IPS DF 4.7 (cell line): ENCODE results near the gene ALOX12B.
"Not testable (repeated sequence)": the region's sequence is repeated elsewhere in the genome, so short reads cannot be mapped to it uniquely, and the experiment has no call there.

ENCODE experiments used
- DNase-seq: peaks from one replicate; pipeline ENCODE4 v3.0.0-alpha.2; 2013; ENCODE audit warnings: low spot score; ENCODE audit errors: extremely low read depth

The ALOX12B gene

GRCh38 chr17:8082292-8082691 is 5.2 kb downstream of the ALOX12B start:
- no peak for DNase-seq

DNA sequence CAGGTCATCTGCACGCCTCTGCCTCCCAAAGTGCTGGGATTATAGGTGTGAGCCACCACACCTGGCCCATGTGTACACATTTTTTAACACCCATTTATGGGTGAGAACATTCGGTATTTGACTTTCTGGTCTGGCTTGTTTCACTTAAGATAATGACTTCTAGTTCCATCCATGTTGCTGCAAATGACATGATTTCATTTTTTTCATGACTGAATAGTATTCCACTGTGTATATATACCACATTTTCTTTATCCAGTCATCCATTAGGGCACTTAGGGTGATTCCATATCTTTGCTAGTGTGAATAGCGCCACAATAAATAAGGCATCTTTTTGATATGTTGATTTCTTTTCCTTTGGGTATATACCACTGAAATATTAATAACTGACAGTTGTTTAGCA is 5.6 kb downstream of the ALOX12B start:
- DNase-seq = no peak

- no peak for DNase-seq
Observed at GRCh38 chr17:8080799-8081219, 6.7 kb downstream of the ALOX12B start.

GRCh38 chr17:8080208-8080798 is 7.2 kb downstream of the ALOX12B start:
- DNase-seq = no peak

DNA sequence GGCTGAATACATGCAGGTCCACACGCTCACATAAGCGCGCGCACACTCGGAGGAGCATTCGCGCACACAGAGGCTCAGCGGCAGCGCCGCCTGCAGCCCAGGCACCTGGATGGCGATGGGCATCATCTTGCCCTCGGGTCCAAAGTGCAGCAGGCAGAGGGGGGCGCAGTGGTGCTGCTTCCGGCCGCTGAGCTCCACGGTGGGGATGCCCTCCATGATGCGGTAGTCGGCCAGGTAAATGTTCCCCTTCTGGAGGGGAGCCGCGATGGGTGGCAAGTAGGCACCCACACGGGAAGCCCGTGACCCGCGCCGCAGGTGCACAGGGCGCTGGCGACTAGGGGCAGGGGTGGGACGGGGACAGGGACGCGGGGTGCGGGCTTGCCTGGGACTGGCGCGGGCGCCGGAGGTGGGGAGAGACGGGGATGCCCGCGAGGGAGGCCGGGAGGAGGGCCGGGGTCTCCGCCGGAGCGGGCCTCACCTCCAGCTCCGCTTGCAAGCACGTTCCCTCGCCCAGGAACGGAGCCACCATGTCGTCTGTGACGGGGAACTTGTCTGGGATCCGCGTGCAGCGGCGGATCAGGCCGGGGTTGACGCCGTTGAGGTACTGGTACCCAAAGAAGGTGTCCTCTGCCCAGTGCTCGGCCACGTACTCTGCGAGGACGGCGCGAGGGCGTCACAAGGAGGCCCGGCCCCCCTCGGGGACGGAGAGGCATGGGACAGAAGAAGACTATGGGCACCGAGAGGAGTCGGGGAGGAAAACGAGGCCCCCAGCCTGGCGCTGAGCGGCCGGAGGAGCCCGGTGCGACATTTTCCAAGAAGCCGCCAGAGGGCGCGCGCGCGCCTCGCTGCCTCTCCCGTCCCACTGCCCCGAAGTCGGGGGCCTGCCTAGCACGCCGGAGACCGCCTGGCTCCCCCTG is 8.0 kb downstream of the ALOX12B start:
- no peak for DNase-seq

- not testable (repeated sequence) for DNase-seq
Observed at GRCh38 chr17:8077939-8078338, 9.6 kb downstream of the ALOX12B start.

DNA sequence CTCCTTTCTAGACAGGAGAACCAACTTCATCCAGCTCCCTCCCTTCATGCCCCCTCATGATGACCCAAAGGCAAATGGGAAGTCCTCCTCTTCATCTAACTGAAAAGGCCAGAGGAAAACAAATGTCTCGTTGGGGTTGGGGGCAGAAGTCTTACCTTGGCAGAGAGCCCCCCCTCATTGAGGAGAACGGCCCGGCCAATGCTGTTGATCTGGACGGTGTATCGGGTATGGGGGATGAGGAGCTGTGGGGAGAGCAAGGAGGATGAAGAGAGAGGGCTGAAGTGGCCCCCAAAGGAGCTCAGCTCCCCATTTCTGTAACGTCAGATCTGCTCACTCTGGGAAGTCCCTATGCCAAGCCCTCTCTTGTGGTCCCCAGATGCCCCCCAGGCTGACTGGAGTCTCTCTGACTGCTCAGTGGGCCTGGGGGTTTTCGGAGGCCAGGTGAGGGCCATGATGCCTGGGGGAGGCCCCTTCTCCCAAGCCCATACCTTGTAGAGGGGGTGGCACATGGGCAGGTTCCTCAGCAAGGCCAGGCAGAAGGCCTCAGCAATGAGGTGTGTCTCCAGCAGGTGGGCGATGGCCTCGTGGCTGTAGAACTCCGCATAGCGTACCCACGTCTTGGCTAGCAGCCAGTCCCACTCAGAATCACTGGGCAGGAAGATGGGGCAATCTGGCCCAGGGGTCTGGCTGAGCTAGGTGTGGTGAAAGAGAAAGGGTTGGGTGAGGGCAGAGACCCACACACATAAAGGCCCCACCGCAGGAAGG is 10.8 kb downstream of the ALOX12B start:
- no peak for DNase-seq

DNA sequence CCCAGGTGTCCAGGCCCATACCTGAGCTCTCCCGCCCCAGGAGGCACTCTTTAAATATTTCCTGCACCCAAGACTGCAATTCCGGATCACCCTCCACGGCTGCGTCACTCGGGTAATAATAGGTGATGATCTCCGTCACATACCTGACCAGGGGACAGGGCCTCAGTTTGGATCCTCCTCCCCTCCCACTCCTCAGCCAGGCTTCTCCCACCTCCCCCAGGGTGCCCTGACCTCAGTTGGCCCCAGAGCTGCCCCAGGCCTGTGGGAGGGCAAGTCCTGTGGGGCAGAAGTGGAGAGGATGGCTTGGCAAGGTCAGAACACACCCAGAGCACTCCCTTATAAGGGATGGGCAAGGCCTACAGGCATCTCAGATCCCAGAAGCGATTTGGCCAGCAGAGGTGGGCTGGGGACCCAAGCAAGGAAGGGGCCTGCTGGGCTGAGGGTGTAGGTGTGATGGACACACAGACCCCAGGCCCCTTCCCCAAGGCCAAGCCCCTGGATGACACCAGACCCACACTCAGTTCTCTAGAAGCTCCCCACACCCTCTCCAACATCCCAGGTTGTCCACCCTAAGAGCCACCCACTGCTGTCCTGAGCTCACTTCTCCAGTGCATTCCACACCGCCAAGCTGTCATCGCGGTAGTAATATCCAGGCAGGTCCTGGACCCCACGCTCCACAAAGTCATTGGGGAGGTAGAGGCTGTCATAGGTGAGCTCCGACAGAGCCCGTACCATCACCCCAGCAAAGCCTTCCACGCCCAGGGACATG is 11.8 kb downstream of the ALOX12B start:
- DNase-seq = no peak

DNA sequence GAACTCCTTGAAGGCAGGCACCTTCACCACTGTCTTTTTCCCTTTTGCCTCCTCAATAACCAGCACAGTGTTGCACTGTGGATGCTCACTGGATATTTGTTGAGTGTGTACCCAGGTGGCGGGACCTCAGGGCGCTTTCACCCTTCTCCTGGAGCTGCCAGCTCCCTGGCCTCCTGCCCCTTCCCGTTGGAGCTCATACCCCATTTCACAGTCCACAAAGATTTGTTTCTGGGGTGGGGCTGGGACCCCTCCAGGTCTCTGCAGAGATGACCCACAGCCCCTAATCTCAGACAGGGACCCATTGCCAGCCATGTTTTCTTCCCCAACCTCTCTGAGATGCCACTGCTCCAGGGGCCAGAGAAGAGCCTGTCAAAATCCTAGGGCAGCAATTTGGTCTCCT is 12.4 kb downstream of the ALOX12B start:
- no peak for DNase-seq

DNA sequence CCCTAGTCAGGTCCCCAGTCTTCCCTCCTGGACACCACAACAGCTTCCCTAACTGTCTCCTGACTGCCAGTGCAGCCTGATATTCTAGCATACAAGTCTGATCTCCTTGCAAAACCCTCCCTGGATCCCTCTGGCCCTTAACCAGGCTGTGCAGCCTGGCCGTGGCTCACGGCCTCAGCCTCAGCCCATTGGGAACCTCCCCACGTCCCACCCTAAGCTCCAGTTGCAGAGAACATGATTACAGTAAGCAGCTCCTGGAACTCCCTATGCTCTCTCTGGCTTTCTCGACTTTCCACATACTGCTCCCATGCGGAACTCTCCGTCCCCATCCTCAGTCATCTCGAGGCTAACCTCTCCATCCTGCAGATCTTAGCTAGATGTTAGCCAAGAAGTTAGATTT is 13.0 kb downstream of the ALOX12B start:
- DNase-seq = no peak

GRCh38 chr17:8073627-8074484 is 13.7 kb downstream of the ALOX12B start:
- no peak for DNase-seq

DNA sequence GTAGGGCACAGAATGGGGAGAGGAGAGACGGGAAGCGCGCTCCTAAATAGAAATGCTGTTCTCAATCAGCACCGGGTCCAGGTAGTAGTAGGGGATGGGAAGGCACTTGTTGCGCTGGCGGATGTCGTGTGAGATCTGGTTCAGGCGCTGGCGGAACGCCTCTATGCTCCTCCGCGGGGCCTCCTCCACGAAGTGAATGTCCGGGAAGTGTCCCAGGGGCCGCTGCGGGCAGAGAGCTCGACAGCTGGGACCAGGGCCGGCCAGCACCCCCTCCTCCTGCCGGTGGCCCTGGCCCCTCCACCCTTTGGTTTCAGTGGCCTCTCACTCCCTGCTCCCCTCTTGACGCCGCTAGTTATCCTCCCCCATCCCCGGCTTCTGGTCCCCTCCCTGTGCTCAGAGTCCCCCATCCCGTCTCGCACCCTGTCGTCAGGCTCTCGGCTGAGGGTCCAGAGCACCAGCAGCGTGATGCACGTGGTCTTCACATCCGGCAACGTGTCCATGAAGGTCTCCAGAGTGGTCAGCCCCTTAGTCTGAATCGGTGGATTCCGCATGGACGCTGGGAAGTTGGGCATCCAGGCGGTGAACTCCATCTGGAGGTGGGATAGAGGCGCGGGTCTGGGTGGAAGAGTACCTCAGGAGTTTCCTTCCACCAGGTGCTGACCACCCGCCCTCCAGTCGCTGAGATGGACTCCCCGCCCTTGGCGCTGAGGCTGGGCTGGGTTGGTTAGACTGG is 14.6 kb downstream of the ALOX12B start:
- DNase-seq = no peak

- no peak for DNase-seq
Observed at GRCh38 chr17:8072341-8072728, 15.2 kb downstream of the ALOX12B start.

DNA sequence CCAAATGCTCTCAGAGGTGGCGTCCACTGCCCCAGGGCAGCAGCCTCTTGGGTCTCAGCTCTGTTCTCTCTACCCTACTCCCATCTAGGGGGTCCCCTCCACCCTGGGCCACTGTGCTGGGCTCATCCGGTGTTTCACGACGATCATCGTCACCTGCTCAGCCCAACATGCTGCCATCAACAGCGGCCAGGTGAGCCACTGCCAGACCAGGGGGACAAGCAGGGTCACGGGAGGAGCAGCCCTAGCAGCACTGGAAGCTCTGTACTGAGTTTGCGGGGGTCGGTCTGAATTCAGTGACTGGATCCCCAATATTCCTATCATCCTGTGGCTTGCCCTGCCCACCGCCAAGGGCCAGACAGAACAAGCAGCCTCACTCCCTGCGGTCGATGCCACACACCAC is 16.0 kb downstream of the ALOX12B start:
- DNase-seq = no peak

GRCh38 chr17:8069587-8069860 is 18.0 kb downstream of the ALOX12B start:
- no peak for DNase-seq

- DNase-seq = no peak
Observed at GRCh38 chr17:8068736-8069586, 18.6 kb downstream of the ALOX12B start.

DNA sequence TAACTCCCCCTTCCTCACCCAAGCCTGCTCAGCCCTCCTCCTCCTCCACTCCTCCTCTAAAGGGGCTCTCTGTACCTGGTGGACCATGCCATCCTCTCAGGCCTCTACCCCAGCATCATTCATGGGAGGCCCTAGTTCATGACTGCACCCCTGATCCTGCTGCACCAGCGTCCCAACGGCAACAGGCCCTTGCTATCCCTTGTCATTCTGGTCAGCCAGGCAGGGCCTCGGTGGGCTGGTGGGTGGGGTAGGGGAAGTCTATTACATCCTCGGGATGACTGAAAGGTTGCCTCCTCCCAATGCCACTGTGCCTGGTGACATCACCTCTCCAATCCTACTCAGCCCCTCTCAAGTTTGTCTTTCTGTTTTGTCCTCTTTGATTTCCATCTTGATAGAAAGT is 19.7 kb downstream of the ALOX12B start:
- DNase-seq = no peak

GRCh38 chr17:8066841-8067775 is 20.4 kb downstream of the ALOX12B start:
- DNase-seq = no peak
